Left lung (tissue), 10 donors: ENCODE data around the gene CES5A. TPM values are rescaled to one million over a fixed set of nuclear protein-coding genes. Genes with fewer than 3 reads are reported as not detected.
"Not testable (repeated sequence)": the region's sequence is repeated elsewhere in the genome, so short reads cannot be mapped to it uniquely, and the experiment has no call there.

ENCODE experiments used
- ATAC-seq: fragments of 200-7000 bp; cut with Tn5 transposase; one replicate; pipeline ENCODE4 v1.9.1; 2020; ENCODE audit warnings: moderate library complexity
- DNase-seq, 4 donors: peaks; one replicate each; pipeline ENCODE4 v3.0.0-alpha.2; 2013 to 2020
- H3K27ac ChIP-seq, 2 donors: fragments of 200-600 bp; sonication (generic) in 1 of 2; one replicate each; pipeline versions ENCODE4 v1.5.0 to v1.8.0; 2020 to 2021
- H3K27me3 ChIP-seq, 2 donors: fragments of 200-600 bp; sonication (generic) in 1 of 2; one replicate each; pipeline versions ENCODE4 v1.5.0 to v1.8.0; 2020 to 2021
- H3K36me3 ChIP-seq, 2 donors: fragments of 200-600 bp; sonication (generic) in 1 of 2; one replicate each; pipeline versions ENCODE4 v1.5.0 to v1.8.0; 2020 to 2021
- H3K4me1 ChIP-seq, 2 donors: fragments of 200-600 bp; one replicate each; pipeline ENCODE4 v1.8.0; 2021
- H3K4me3 ChIP-seq, 2 donors: fragments of 200-600 bp; sonication (generic) in 1 of 2; one replicate each; pipeline versions ENCODE4 v1.5.0 to v1.8.0; 2020 to 2021; ENCODE audit warnings: mild to moderate bottlenecking in 1 of 2
- H3K9me3 ChIP-seq, 2 donors: fragments of 200-600 bp; sonication (generic) in 1 of 2; one replicate each; pipeline versions ENCODE4 v1.5.0 to v1.8.0; 2020 to 2021
- CTCF ChIP-seq, 2 donors: fragments of 200-600 bp; sonication (generic) in 1 of 2; IDR thresholded peaks; one replicate each; pipeline versions ENCODE4 v1.5.0 to v1.8.0; 2021; ENCODE audit warnings: antibody characterized with exemption in 2 of 2
- intact Hi-C, 2 donors: fragments of 100-400 bp; cut with DNase I; formaldehyde crosslinking; loops; one replicate each; pipeline versions ENCODE4 v1.11.2 to v1.14.2; 2022
- polyA plus RNA-seq, 6 donors: library from polyadenylated mRNA; unstranded; fragments of 120-200 nt; gene quantifications; one replicate each; pipeline ENCODE4 v1.2.1, GENCODE V29; 2013; ENCODE audit not compliant: insufficient read length in 6 of 6
- total RNA-seq, 2 donors: library from RNA; stranded (reverse); fragmentation: NEBNext Ultra II Directional; extraction: Animal tissue kit (Norgen Biotek cat#: 25700); gene quantifications; one replicate each; pipeline ENCODE4 v1.2.1, GENCODE V29; 2021
- donor health status: DM: no; HTN: yes; CAD: no.
- donor health status: DM: no; HTN: no; CAD: no.

The CES5A gene
- total and polyA plus RNA-seq, 8 donors, result 0.20 TPM; not detected in 7

- peaks cover 0 to 4% of the 10 kb centered on the region in 2 donors for H3K27me3 ChIP-seq
- no peak overlapping the region for H3K27ac ChIP-seq
- no peaks in the 10 kb centered on the region for H3K9me3 ChIP-seq
- intact Hi-C loops, result no loop called here
- TF ChIP-seq CTCF (IDR thresholded peaks at IDR 0.05), result no peak
- DNase-seq (no peak), ATAC-seq (no peak)
- no peaks in the 10 kb centered on the region for H3K36me3 ChIP-seq
- H3K4me3 ChIP-seq, result no peak overlapping the region
- no peaks in the 10 kb centered on the region for H3K4me1 ChIP-seq
Measured at GRCh38 chr16:55815320-55815719, 59.9 kb downstream of the CES5A start.

GRCh38 chr16:55814174-55814573, 61.0 kb downstream of the CES5A start:
- H3K9me3 ChIP-seq, H3K27ac ChIP-seq, DNase-seq, ATAC-seq, H3K4me3 ChIP-seq, H3K4me1 ChIP-seq, H3K27me3 ChIP-seq, intact Hi-C loops, H3K36me3 ChIP-seq: not testable (repeated sequence)

GRCh38 chr16:55813730-55814129, 61.4 kb downstream of the CES5A start:
- H3K9me3 ChIP-seq, H3K27ac ChIP-seq, H3K4me3 ChIP-seq, DNase-seq, ATAC-seq, H3K36me3 ChIP-seq, H3K27me3 ChIP-seq, H3K4me1 ChIP-seq, intact Hi-C loops: not testable (repeated sequence)

- Histone ChIP-seq H3K36me3 (no peaks in the 10 kb centered on the region), H3K27me3 (peaks cover 0 to 4% of the 10 kb centered on the region in 2 donors), H3K4me3 (no peak overlapping the region), H3K27ac (no peak overlapping the region), H3K9me3 (no peaks in the 10 kb centered on the region), H3K4me1 (no peaks in the 10 kb centered on the region)
- no peak for TF ChIP-seq CTCF (IDR thresholded peaks at IDR 0.05)
- intact Hi-C loops, result no loop called here
- no peak for ATAC-seq
- no peak for DNase-seq
Measured at GRCh38 chr16:55812951-55813350, 62.2 kb downstream of the CES5A start.

GRCh38 chr16:55811811-55812210, 63.4 kb downstream of the CES5A start:
- intact Hi-C loops, result no loop called here
- Histone ChIP-seq H3K4me3 (no peak overlapping the region), H3K4me1 (no peaks in the 10 kb centered on the region), H3K9me3 (no peaks in the 10 kb centered on the region), H3K27ac (no peak overlapping the region), H3K27me3 (peaks cover 0 to 4% of the 10 kb centered on the region in 2 donors), H3K36me3 (no peaks in the 10 kb centered on the region)
- no peak for DNase-seq
- no peak for TF ChIP-seq CTCF (IDR thresholded peaks at IDR 0.05)
- no peak for ATAC-seq

GRCh38 chr16:55810451-55810961, 64.7 kb downstream of the CES5A start:
- no peak overlapping the region for H3K27ac ChIP-seq
- H3K9me3 ChIP-seq, result no peaks in the 10 kb centered on the region
- no peak for DNase-seq
- no peak for TF ChIP-seq CTCF (IDR thresholded peaks at IDR 0.05)
- no peak overlapping the region for H3K4me3 ChIP-seq
- ATAC-seq, result no peak
- intact Hi-C loops, result no loop called here
- peaks cover 0 to 4% of the 10 kb centered on the region in 2 donors for H3K27me3 ChIP-seq
- H3K36me3 ChIP-seq, result no peaks in the 10 kb centered on the region
- no peaks in the 10 kb centered on the region for H3K4me1 ChIP-seq
